Muscle layer of duodenum (tissue), 2 donors: ENCODE data around the gene ALDH9A1.
"Not testable (repeated sequence)": the region's sequence is repeated elsewhere in the genome, so short reads cannot be mapped to it uniquely, and the experiment has no call there.

Experiments used
- H3K27ac ChIP-seq: one replicate; pipeline ENCODE4 v1.7.0; 2013; ENCODE audit warnings: mild to moderate bottlenecking, low read length
- H3K27me3 ChIP-seq: one replicate; pipeline ENCODE4 v1.7.0; 2013; ENCODE audit warnings: low read depth, mild to moderate bottlenecking, control low read depth, low read length
- H3K36me3 ChIP-seq, 2 donors: one replicate each; pipeline ENCODE4 v1.7.0; 2013; ENCODE audit warnings: low read length in 2 of 2, control low read depth in 1 of 2, mild to moderate bottlenecking in 1 of 2; ENCODE audit not compliant: insufficient read depth in 2 of 2, control insufficient read depth in 1 of 2
- H3K4me1 ChIP-seq, 2 donors: one replicate each; pipeline ENCODE4 v1.7.0; 2013; ENCODE audit warnings: low read length in 2 of 2, mild to moderate bottlenecking in 2 of 2, control low read depth in 1 of 2, moderate library complexity in 1 of 2; ENCODE audit not compliant: insufficient read depth in 2 of 2, control insufficient read depth in 1 of 2
- H3K4me3 ChIP-seq, 2 donors: one replicate each; pipeline ENCODE4 v1.7.0; 2013; ENCODE audit warnings: low read length in 2 of 2, low read depth in 1 of 2, mild to moderate bottlenecking in 1 of 2
- H3K9me3 ChIP-seq, 2 donors: one replicate each; pipeline ENCODE4 v1.7.0; 2013; ENCODE audit warnings: low read length in 2 of 2, control low read depth in 1 of 2, mild to moderate bottlenecking in 1 of 2; ENCODE audit not compliant: control insufficient read depth in 1 of 2
- donor health status: healthy.

ALDH9A1 gene

DNA sequence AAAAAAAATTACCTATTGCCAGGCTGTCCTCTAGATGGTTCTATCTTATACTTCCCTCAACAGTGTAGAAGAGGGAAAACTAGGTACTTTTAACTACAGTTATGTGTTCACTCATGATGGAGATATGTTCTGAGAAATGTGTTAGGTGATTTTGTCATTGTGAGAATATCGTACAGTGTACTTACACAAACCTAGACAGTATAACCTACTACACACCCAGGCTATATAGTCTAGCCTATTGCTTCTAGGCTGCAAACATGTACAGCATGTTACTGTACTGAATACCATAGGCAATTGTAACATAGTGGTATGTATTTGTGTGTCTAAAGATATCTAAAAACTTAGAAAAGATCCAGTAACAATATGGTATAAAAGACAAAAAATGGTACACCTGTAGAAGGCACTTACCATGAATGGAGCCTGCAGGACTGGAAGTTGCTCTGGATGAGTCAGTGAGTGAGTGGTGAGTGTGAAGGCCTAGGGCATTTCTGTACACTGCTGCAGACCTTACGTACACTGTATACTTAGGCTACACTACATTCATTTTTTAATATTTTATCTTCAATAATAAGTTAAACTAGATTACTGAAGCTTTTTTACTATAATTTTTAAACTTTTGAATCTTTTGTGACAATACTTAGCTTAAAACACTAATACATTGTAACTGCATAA, 54.2 kb downstream of the ALDH9A1 start:
- peaks cover 0 to 33% of the 10 kb centered on the region in 2 donors for H3K4me1 ChIP-seq
- no peak overlapping the region for H3K27ac ChIP-seq
- peaks cover 0 to 6% of the 10 kb centered on the region in 2 donors for H3K36me3 ChIP-seq
- no peaks in the 10 kb centered on the region for H3K27me3 ChIP-seq
- no peaks in the 10 kb centered on the region for H3K9me3 ChIP-seq
- H3K4me3 ChIP-seq: no peak overlapping the region

DNA sequence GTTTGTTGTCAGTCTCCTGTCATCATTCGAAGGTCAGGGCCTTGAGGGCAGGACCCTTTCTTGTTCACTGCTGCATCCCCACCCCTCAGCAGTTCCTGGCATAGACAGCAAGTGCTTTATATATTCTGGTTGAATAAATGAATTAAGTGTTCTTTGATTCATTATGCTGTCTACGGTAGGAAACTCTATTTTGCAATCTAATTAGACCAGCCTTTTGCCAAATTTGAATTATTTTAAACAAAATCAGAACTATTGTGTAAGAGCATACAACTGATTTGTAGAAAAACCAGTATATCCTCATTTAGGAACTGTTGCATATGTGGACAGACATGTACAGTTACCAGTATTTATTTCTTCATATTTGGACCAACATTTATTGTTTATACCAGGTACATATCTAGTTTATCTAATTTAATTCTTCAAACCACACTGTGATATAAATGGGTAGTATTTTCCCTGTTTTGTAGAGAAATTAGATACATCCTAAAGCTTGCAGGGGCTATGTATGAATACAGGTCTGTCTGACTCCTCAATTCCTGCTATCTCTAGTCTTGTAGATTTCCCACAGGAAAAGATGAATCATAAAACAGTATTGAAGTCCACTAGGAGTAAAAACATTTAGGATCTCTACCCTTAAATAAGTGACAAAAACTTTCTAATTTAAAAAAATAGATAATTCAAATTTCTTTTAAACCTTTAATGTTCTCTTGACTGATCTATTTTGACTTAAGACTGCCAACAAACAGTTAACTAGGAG, 57.0 kb downstream of the ALDH9A1 start:
- Histone ChIP-seq H3K9me3 (no peaks in the 10 kb centered on the region), H3K27me3 (no peaks in the 10 kb centered on the region), H3K4me3 (no peak overlapping the region), H3K27ac (no peak overlapping the region), H3K4me1 (peaks cover 0 to 33% of the 10 kb centered on the region in 2 donors), H3K36me3 (peaks cover 0 to under 1% of the 10 kb centered on the region in 2 donors)

DNA sequence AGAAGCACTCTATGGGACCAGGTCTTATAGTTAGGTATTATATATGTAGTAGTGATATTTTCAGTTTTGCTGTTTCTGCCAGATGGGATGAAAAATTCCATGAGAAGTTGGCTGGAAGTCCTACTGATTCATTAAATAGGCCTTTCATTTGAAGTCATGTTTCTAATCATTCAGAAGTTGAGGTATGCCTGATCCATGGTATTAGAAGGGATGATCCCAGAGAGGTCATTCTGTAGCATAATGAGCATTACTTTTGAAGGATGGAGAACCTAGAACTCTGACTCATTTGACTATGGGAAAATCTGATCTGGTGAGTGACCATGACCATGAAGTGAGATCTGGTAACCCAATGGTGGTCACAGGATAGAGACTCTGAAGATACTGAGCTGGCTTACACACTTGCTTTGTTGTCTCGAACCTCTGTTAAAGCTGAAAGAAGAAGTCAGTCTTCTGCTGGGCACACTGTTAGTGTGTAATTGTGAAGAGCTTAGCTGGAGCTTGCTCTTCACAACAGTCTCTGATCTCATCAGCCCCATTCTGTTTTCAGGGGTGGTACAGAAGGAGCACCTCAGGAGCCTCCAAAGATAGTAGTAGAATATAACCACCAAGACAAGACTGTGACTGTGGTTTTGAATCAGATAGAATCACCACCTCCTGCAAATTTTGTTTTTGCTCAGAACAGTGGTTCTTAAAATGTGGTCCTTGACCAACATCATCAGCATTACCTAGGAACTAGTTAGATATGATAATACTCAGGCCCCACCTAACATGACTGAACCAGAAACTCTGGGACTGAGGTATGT, 58.3 kb downstream of the ALDH9A1 start:
- Histone ChIP-seq H3K27ac (no peak overlapping the region), H3K4me3 (no peak overlapping the region), H3K27me3 (no peaks in the 10 kb centered on the region), H3K36me3 (peaks cover 0 to 6% of the 10 kb centered on the region in 2 donors), H3K4me1 (peaks cover 0 to 31% of the 10 kb centered on the region in 2 donors), H3K9me3 (no peaks in the 10 kb centered on the region)

DNA sequence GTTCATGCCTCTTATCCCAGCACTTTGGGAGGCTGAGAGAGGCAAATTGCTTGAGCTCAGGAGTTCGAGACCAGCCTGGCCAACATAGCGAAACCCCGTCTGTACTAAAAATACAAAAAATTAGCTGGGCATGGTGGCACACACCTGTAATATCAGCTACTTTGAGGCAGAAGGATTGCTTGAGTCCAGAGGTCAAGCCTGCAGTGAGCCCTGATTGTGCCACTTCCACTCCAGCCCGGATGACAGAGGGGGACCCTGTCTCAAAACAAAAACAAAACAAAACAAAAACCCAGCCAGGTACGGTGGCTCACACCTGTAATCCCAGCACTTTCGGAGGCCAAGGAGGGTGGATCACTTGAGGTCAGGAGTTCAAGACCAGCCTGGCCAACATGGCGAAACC, 60.2 kb downstream of the ALDH9A1 start:
- not testable (repeated sequence) for H3K4me3 ChIP-seq, H3K36me3 ChIP-seq, H3K27me3 ChIP-seq, H3K9me3 ChIP-seq
- H3K4me1 ChIP-seq: peaks cover 10 to 46% of the 10 kb centered on the region in 2 donors
- H3K27ac ChIP-seq: peak overlapping the region; percentile 60

DNA sequence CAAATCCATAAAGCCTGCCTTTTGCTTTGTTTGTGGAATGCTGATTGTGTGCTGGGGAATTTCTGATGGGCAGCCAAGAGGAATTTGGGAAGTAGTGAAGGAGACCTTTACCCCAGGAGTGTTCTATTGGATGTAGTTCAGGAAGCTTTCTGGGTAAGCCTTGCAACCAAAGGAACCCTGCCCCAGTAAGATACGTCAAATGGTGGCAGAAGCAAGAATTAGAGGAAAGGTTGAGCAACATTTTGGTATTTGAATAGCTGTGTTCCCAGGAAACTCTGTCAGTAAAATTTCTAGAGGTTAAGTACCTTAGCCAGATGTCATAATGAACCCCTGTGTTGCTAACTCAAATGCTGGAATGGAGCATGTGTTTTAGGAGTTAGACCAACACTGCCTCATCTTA, 60.9 kb downstream of the ALDH9A1 start:
- H3K27ac ChIP-seq: peak overlapping the region; percentile 60

DNA sequence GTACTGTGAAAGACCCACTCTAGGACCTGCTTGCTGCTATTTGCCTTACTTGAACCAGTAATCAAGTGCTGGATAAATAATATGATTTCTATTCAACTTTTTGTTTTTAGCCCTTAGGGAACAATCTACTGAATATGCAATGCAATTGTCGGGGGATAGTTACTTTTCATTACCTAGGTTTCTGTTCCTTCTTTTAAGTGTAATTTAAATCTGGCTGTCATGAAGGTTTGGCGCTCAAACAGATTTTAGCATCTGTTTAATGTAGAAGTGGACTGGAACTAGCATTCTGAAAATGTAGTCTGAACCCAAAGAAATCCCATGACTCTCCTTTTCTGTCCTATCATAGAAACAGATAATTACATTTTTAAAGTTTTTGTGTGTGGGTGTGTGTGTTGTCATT, 62.5 kb downstream of the ALDH9A1 start:
- H3K36me3 ChIP-seq: peaks cover 0 to 6% of the 10 kb centered on the region in 2 donors
- H3K27me3 ChIP-seq: no peaks in the 10 kb centered on the region
- no peak overlapping the region for H3K27ac ChIP-seq
- no peak overlapping the region for H3K4me3 ChIP-seq
- H3K4me1 ChIP-seq: peaks cover 15 to 48% of the 10 kb centered on the region in 2 donors
- H3K9me3 ChIP-seq: no peaks in the 10 kb centered on the region

More for the DNA sequence above, 60.9 kb downstream of the ALDH9A1 start:
- H3K9me3 ChIP-seq: no peaks in the 10 kb centered on the region
- H3K4me1 ChIP-seq: peaks cover 15 to 54% of the 10 kb centered on the region in 2 donors
- H3K27me3 ChIP-seq: no peaks in the 10 kb centered on the region
- H3K36me3 ChIP-seq: peaks cover 0 to 6% of the 10 kb centered on the region in 2 donors
- no peak overlapping the region for H3K4me3 ChIP-seq

DNA sequence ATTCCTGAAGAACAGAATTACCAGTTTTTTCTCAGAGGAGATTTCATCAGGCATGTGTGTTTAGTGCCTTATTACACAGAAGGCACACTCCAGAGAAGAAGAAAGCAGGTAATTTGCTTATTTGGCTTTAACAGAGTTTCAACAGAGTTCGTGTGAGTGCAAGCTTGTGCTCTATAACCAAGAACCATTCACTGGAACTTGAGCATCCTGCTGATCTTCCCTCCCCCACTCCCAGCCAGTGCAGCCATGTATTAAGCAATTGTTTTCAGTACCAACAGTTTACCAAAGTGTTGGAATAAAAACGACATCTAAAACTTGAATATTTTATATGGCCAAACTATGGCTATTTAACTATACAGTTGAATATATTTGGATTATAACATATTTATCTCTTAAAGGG, 63.0 kb downstream of the ALDH9A1 start:
- no peak overlapping the region for H3K27ac ChIP-seq

DNA sequence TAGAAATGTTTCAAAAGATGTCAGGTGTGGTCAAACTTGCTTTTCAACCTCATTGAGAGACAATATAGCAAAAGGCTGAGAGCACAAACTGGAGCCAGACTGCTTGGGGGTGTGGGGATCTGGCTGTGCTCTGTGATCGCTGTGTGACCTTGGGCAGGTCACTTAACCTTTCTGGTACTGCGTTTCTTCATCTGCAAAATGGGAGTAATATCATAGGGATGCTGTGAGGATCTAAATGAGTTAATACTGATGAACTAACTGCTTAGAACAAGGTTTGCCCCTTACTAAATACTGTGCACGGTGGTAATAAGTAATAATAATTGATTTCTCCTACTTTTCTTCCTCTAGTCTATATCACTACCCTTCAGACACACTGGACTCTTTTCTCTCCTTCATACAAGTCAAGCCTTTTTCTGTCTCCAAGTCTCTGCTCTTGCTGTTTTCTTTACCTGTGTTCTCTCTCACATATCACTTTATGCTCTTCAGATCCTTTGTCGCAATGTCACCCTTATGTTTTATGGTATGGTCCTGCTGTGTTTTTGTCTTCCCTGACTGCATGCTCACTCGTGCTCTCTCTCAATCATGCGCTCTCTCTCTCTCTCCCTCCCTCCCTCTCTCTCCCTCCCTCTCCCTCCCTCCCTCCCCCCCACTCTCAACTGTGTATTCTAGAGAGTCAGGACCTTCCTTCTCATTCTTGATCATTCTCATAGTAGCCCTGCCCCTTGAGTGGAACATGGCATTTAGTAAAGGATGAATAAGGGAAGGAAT, 64.0 kb downstream of the ALDH9A1 start:
- Histone ChIP-seq H3K9me3 (no peaks in the 10 kb centered on the region), H3K27me3 (no peaks in the 10 kb centered on the region), H3K4me3 (no peak overlapping the region), H3K4me1 (peaks cover 15 to 52% of the 10 kb centered on the region in 2 donors), H3K36me3 (peaks cover 0 to 6% of the 10 kb centered on the region in 2 donors), H3K27ac (peak overlapping the region; percentile 11)

More for the DNA sequence above, 63.0 kb downstream of the ALDH9A1 start:
- no peak overlapping the region for H3K4me3 ChIP-seq
- peaks cover 15 to 47% of the 10 kb centered on the region in 2 donors for H3K4me1 ChIP-seq
- H3K27me3 ChIP-seq: no peaks in the 10 kb centered on the region
- H3K36me3 ChIP-seq: peaks cover 0 to 6% of the 10 kb centered on the region in 2 donors
- no peaks in the 10 kb centered on the region for H3K9me3 ChIP-seq

DNA sequence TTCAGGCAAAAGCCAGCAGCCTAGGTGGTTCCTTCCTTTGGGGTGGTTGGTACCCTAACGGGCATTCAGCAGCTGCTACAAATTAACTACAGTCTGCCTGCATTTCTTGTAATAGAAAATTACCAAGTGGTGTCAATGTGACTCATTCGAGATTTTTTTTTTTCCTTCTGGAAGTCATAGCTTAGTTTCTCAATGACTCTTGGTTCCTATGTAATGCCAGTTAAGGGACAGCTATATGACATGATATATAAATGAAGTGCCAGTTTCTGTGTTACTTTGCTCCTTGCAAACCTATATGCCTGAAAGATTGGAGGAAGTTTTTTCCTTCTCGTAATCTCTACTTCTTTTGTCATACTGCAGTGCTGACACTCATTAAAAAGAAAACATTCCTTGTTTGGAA, 64.7 kb downstream of the ALDH9A1 start:
- H3K36me3 ChIP-seq: peaks cover 0 to 6% of the 10 kb centered on the region in 2 donors
- H3K4me3 ChIP-seq: peak overlapping the region in 1 of 2 donors; percentile 17
- H3K27ac ChIP-seq: no peak overlapping the region
- H3K4me1 ChIP-seq: peaks cover 15 to 52% of the 10 kb centered on the region in 2 donors
- H3K9me3 ChIP-seq: no peaks in the 10 kb centered on the region
- H3K27me3 ChIP-seq: no peaks in the 10 kb centered on the region

DNA sequence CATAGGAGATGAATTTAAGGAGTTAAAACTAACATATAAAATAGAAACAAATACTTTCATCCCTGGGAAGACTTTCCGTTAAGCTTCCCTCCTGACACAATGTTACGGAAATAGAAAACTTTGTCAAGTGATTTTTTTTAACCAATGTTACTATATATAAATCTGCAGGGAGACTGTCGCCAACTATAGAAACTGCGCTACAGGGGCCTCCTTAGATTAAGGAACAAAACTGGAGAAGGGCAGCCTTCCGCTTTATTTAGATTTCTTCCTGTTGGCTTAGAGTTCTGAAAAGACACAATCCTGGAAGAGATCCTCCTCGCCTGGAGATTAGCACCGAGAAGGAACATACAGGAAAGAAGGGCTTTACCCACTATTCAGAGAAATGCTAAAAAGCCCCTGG, 65.9 kb downstream of the ALDH9A1 start:
- H3K4me1 ChIP-seq: peaks cover 15 to 46% of the 10 kb centered on the region in 2 donors
- peaks cover 0 to 6% of the 10 kb centered on the region in 2 donors for H3K36me3 ChIP-seq
- H3K9me3 ChIP-seq: no peaks in the 10 kb centered on the region
- peak overlapping the region; percentile 97 for H3K27ac ChIP-seq
- no peaks in the 10 kb centered on the region for H3K27me3 ChIP-seq
- peak overlapping the region; percentile 88 to 97 for H3K4me3 ChIP-seq
